Parathyroid adenoma (tissue), 2 donors: Measurements from ENCODE around the gene TENM3.

ENCODE experiments used
- H2AFZ ChIP-seq: fragments of 300-600 bp; sonication (generic); one replicate; pipeline ENCODE4 v1.7.0; 2017; ENCODE audit warnings: antibody characterized with exemption, mild to moderate bottlenecking
- H3K27ac ChIP-seq: fragments of 300-600 bp; sonication (generic); one replicate; pipeline ENCODE4 v1.7.0; 2017
- H3K27me3 ChIP-seq: fragments of 300-600 bp; sonication (generic); one replicate; pipeline ENCODE4 v1.7.0; 2017; ENCODE audit warnings: low read length; ENCODE audit not compliant: control insufficient read depth, insufficient read depth
- H3K36me3 ChIP-seq: fragments of 300-600 bp; sonication (generic); one replicate; pipeline ENCODE4 v1.7.0; 2017; ENCODE audit warnings: low read length; ENCODE audit not compliant: control insufficient read depth, insufficient read depth
- H3K4me1 ChIP-seq: fragments of 300-600 bp; sonication (generic); one replicate; pipeline ENCODE4 v1.7.0; 2017; ENCODE audit warnings: control low read depth
- H3K4me2 ChIP-seq: fragments of 300-600 bp; sonication (generic); one replicate; pipeline ENCODE4 v1.7.0; 2017; ENCODE audit warnings: low read length
- H3K4me3 ChIP-seq: fragments of 300-600 bp; sonication (generic); one replicate; pipeline ENCODE4 v1.7.0; 2017; ENCODE audit warnings: low read depth, low read length
- H3K79me2 ChIP-seq: fragments of 300-600 bp; sonication (generic); one replicate; pipeline ENCODE4 v1.7.0; 2017; ENCODE audit warnings: control low read depth
- H3K9ac ChIP-seq: fragments of 300-600 bp; sonication (generic); one replicate; pipeline ENCODE4 v1.7.0; 2017; ENCODE audit warnings: mild to moderate bottlenecking
- H3K9me3 ChIP-seq: fragments of 300-600 bp; sonication (generic); one replicate; pipeline ENCODE4 v1.7.0; 2017; ENCODE audit warnings: low read length; ENCODE audit not compliant: control insufficient read depth
- TF ChIP-seq, protein P1 (sequence below): fragments of 300-600 bp; sonication (generic); IDR thresholded peaks from one replicate; pipeline ENCODE4 v1.7.0; 2017; ENCODE audit warnings: antibody characterized with exemption, mild to moderate bottlenecking
- donor health status: primary hyperparathyroidism.

TENM3 gene

DNA sequence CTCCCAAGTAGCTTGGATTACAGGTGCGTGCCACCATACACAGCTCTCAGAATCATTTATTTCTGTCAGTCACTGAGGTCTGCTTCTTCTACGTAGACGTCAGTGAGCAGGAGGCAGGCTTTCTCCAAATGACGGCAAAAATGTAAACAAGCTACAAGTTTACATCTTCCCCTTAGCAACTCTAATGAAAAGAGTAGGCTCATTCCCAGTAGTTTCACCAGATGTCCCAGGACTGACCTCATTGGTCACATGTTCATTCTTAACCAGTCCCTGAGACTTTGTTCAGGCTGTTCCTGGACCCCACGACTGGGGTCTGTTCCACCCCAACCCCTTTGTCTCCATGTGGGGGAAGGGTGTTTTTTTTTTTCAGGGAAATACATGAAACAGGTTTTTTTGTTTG lies 67.1 kb downstream of the TENM3 start:
- no peaks in the 10 kb centered on the region for H3K36me3 ChIP-seq
- no peak overlapping the region for H3K4me3 ChIP-seq
- H3K79me2 ChIP-seq: no peaks in the 10 kb centered on the region
- no peak overlapping the region for H2AFZ ChIP-seq
- no peak overlapping the region for H3K27ac ChIP-seq
- H3K4me2 ChIP-seq: no peak overlapping the region
- no peaks in the 10 kb centered on the region for H3K27me3 ChIP-seq
- H3K4me1 ChIP-seq: no peaks in the 10 kb centered on the region
- TF ChIP-seq, protein P1, sequence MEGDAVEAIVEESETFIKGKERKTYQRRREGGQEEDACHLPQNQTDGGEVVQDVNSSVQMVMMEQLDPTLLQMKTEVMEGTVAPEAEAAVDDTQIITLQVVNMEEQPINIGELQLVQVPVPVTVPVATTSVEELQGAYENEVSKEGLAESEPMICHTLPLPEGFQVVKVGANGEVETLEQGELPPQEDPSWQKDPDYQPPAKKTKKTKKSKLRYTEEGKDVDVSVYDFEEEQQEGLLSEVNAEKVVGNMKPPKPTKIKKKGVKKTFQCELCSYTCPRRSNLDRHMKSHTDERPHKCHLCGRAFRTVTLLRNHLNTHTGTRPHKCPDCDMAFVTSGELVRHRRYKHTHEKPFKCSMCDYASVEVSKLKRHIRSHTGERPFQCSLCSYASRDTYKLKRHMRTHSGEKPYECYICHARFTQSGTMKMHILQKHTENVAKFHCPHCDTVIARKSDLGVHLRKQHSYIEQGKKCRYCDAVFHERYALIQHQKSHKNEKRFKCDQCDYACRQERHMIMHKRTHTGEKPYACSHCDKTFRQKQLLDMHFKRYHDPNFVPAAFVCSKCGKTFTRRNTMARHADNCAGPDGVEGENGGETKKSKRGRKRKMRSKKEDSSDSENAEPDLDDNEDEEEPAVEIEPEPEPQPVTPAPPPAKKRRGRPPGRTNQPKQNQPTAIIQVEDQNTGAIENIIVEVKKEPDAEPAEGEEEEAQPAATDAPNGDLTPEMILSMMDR: no peak
- no peak overlapping the region for H3K9ac ChIP-seq
- H3K9me3 ChIP-seq: no peaks in the 10 kb centered on the region

DNA sequence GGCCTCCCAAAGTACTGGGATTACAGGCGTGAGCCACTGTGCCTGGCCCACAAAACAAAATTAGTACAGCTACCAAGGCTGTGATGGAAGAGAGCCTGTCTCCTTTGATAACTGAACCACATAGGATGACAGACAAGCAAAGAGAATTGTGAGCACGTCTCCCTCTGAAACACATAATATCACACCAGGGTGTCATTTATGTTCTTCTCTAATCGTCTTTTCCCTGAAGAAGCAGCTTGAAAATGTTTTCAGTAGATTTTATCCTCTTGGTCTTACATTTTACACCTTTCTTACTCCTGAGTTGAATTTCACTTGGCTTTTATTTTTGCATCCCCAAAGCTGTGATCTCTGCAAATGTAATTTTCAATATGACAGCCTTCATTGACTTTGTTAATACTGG lies 67.8 kb downstream of the TENM3 start:
- H3K9me3 ChIP-seq: no peaks in the 10 kb centered on the region
- no peak overlapping the region for H3K4me3 ChIP-seq
- H3K27me3 ChIP-seq: no peaks in the 10 kb centered on the region
- no peak overlapping the region for H2AFZ ChIP-seq
- H3K4me1 ChIP-seq: no peaks in the 10 kb centered on the region
- no peak overlapping the region for H3K9ac ChIP-seq
- H3K79me2 ChIP-seq: no peaks in the 10 kb centered on the region
- no peak overlapping the region for H3K27ac ChIP-seq
- H3K4me2 ChIP-seq: no peak overlapping the region
- H3K36me3 ChIP-seq: no peaks in the 10 kb centered on the region
- TF ChIP-seq, protein P1: no peak

DNA sequence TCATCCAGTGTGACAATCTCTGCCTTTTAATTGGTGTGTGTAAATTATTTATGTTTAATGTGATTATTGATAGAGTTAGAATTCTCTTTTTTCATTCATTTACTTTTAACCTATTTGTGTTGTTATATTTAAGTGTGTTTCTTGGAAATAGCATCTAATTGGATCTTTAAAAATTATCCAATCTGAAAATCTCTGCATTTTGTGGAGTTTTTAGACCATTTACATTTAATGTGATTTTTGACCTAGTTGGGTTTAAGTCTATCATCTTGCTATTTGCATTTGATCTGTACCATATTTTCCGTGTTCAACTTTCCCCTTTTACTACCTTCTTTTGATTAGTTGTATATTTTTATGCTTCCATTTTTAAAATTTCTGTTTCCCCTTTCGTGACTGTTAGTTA lies 71.3 kb downstream of the TENM3 start:
- Histone ChIP-seq H3K27me3 (no peaks in the 10 kb centered on the region), H3K27ac (no peak overlapping the region), H3K9ac (no peak overlapping the region), H3K79me2 (no peaks in the 10 kb centered on the region), H2AFZ (no peak overlapping the region), H3K4me2 (no peak overlapping the region), H3K9me3 (no peaks in the 10 kb centered on the region), H3K4me3 (no peak overlapping the region), H3K4me1 (no peaks in the 10 kb centered on the region), H3K36me3 (no peaks in the 10 kb centered on the region)
- TF ChIP-seq, protein P1: no peak

DNA sequence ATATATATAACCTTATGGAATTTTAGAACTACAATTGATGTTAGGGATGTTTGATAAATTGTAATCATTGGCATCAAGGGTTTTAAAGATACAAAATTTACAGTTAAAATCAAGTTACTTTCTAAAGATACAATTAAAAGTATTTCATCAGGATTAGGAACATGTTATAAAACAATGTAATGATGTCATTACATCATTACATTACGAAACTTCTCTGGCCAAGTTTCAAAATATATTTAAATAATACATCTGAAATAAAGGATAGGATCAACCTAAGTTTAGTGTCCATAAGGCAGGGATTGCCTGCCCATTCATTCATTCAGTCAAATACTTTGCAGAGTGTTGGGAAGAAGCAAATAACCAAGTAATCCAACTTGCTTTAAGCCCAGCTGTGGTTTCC lies 75.1 kb downstream of the TENM3 start:
- Histone ChIP-seq H3K4me1 (no peaks in the 10 kb centered on the region), H2AFZ (no peak overlapping the region), H3K27ac (no peak overlapping the region), H3K27me3 (no peaks in the 10 kb centered on the region), H3K9me3 (no peaks in the 10 kb centered on the region), H3K79me2 (no peaks in the 10 kb centered on the region), H3K36me3 (no peaks in the 10 kb centered on the region), H3K4me3 (no peak overlapping the region), H3K4me2 (no peak overlapping the region), H3K9ac (no peak overlapping the region)
- TF ChIP-seq, protein P1: no peak

DNA sequence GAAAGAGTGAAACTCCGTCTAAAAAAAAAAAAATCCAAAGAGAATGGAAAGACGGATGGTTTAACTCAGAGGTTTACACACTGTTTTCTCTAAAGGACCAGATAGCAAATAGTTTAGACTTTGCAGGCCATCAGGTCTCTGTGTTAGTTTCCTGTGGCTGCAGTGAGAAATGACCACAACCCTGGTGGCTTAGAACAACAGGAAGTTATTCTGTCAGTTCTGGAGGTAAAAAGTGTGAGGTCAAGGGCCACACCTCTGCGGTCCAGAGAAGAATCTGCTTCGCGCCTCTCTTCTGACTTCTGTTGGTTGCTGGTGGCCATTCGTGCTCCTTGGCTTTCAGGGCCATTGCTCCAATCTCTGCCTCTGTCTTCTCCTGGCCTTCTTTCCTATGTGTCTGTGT lies 76.9 kb downstream of the TENM3 start:
- H3K9me3 ChIP-seq: no peaks in the 10 kb centered on the region
- H3K36me3 ChIP-seq: no peaks in the 10 kb centered on the region
- no peaks in the 10 kb centered on the region for H3K4me1 ChIP-seq
- TF ChIP-seq, protein P1: no peak
- no peaks in the 10 kb centered on the region for H3K27me3 ChIP-seq
- no peak overlapping the region for H3K4me2 ChIP-seq
- no peak overlapping the region for H3K9ac ChIP-seq
- H3K79me2 ChIP-seq: no peaks in the 10 kb centered on the region
- no peak overlapping the region for H3K27ac ChIP-seq
- no peak overlapping the region for H2AFZ ChIP-seq
- no peak overlapping the region for H3K4me3 ChIP-seq
